Stimulated activated naive CD4-positive, alpha-beta T cell treated with Interleukin-2 at 50 U/mL for 16 hours (primary cell): Measurements from ENCODE around the gene TFF1.

Experiments
- DNase-seq: peaks from one replicate; lab custom pipeline; 2025; lab: John Stamatoyannopoulos, UW

Gene TFF1

GRCh38 chr21:42398436-42399028, 32.2 kb upstream of the TFF1 start:
- no peak for DNase-seq

- no peak for DNase-seq
Observed at GRCh38 chr21:42397746-42398394, 31.5 kb upstream of the TFF1 start.

- DNase-seq, result no peak
Observed at GRCh38 chr21:42396799-42397745, 30.7 kb upstream of the TFF1 start.

GRCh38 chr21:42395905-42396651, 29.7 kb upstream of the TFF1 start, which contains the start of gene TMPRSS3:
TSS of gene TMPRSS3 (minus strand) at chr21:42396052. CDS start at chr21:42395417, 635 bp downstream.
- no peak for DNase-seq

- no peak for DNase-seq
Observed at GRCh38 chr21:42395302-42395701, 29.0 kb upstream of the TFF1 start.

- DNase-seq, result no peak
Observed at GRCh38 chr21:42393443-42393950, 27.2 kb upstream of the TFF1 start.

- DNase-seq, result no peak
Observed at GRCh38 chr21:42392731-42393442, 26.6 kb upstream of the TFF1 start.

GRCh38 chr21:42391297-42391696, 25.0 kb upstream of the TFF1 start:
- no peak for DNase-seq

- no peak for DNase-seq
Observed at GRCh38 chr21:42390696-42391095, 24.4 kb upstream of the TFF1 start.

- DNase-seq, result no peak
Observed at GRCh38 chr21:42390193-42390592, 23.9 kb upstream of the TFF1 start.

- no peak for DNase-seq
Observed at GRCh38 chr21:42389449-42389835, 23.1 kb upstream of the TFF1 start.

- DNase-seq, result no peak
Observed at GRCh38 chr21:42388740-42389448, 22.6 kb upstream of the TFF1 start.

GRCh38 chr21:42387843-42388340, 21.6 kb upstream of the TFF1 start:
- DNase-seq, result no peak

GRCh38 chr21:42387164-42387563, 20.8 kb upstream of the TFF1 start:
- no peak for DNase-seq

- no peak for DNase-seq
Observed at GRCh38 chr21:42386034-42386591, 19.8 kb upstream of the TFF1 start.

GRCh38 chr21:42385619-42386018, 19.3 kb upstream of the TFF1 start:
- no peak for DNase-seq

- DNase-seq, result no peak
Observed at GRCh38 chr21:42384989-42385388, 18.7 kb upstream of the TFF1 start.

- no peak for DNase-seq
Observed at GRCh38 chr21:42384156-42384945, 18.0 kb upstream of the TFF1 start.

- DNase-seq, result no peak
Observed at GRCh38 chr21:42383331-42383730, 17.0 kb upstream of the TFF1 start.
